HG02798 (cell line): Measurements from ENCODE around the gene SAMD5.
A peak's percentile ranks its signal among the peaks of the same experiment; 100 is the strongest.
"Not testable (repeated sequence)": the region's sequence is repeated elsewhere in the genome, so short reads cannot be mapped to it uniquely, and the experiment has no call there.

Experiments used
- ATAC-seq: cut with Tn5 transposase; IDR thresholded peaks from one replicate; pipeline ENCODE4 v1.9.1; 2021; ENCODE audit warnings: mild to moderate bottlenecking; ENCODE audit not compliant: unreplicated experiment, poor library complexity

The SAMD5 gene

GRCh38 chr6:147527197-147527596 is 18.7 kb downstream of the SAMD5 start:
- no peak for ATAC-seq

GRCh38 chr6:147528511-147529145 is 20.1 kb downstream of the SAMD5 start:
- ATAC-seq = no peak

GRCh38 chr6:147530132-147531060 is 21.9 kb downstream of the SAMD5 start:
- peak; percentile 37 for ATAC-seq

- no peak for ATAC-seq
Measured at GRCh38 chr6:147531321-147531720, 22.8 kb downstream of the SAMD5 start.

- ATAC-seq = no peak
Measured at GRCh38 chr6:147534116-147534860, 25.8 kb downstream of the SAMD5 start.

DNA sequence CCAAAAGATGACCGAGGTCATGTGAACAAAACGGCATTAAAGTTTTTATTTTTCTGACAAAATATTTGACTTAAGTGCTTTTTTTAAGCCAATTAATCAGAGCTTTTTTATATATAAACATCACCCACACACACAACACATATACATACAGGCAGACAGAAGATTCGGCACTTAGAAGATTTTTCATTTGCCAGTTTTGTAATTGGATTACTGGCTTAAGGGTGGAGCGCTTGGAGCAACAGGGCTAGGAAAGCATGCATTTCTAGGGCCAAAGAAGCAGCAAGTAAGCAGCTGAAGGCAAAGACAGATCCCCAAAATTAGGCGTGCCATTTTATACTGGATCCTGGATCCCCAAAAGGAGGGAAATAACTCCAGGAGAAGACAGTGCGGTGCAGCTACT is 30.3 kb downstream of the SAMD5 start:
- no peak for ATAC-seq

- no peak for ATAC-seq
Measured at GRCh38 chr6:147540075-147540474, 31.6 kb downstream of the SAMD5 start.

- not testable (repeated sequence) for ATAC-seq
Measured at GRCh38 chr6:147542436-147542835, 33.9 kb downstream of the SAMD5 start.

GRCh38 chr6:147544420-147544819 is 35.9 kb downstream of the SAMD5 start:
- ATAC-seq = no peak

DNA sequence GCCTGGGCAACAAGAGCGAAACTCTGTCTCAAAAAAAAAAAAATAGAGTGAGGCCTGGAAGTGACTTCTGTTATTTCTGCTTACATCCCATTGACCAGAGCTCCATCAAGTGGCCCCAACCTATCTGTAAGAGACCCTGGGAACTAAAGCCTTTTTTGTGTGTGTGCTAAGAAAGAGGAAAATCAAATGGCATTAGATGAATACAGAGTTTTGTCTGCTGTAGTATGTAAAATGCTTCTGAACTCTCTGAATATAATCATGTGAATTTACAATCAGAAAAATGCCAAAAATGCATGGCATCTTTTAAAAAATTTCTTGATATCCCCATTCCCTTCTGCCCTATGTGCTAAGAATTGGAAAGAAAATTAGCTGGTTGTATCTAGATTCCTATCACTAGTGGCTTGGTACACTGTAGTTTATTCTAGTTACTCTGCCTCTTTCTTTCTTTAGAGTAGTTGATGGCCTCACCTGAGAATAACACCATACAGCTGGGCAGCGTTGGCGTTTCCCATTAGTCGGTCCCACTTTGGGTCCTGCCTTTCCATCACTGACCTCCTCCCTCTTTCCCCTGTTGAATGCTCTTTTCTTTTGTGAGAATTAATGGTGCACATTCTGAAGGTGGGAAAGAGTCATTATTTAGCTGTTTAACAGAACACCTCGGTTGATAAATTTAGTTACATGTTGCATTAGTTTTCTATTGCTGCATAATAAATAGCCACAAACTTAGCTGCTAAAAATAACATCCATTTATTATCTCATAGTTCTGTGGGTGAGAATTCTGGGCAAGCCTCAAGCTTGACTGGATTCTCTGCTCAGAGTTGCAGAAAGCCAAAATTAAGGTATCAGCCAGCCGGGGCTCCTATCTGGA is 38.2 kb downstream of the SAMD5 start:
- ATAC-seq = no peak

- no peak for ATAC-seq
Measured at GRCh38 chr6:147547369-147547902, 38.9 kb downstream of the SAMD5 start.

GRCh38 chr6:147548921-147549475 is 40.5 kb downstream of the SAMD5 start:
- no peak for ATAC-seq

- no peak for ATAC-seq
Measured at GRCh38 chr6:147549531-147549930, 41.0 kb downstream of the SAMD5 start.

DNA sequence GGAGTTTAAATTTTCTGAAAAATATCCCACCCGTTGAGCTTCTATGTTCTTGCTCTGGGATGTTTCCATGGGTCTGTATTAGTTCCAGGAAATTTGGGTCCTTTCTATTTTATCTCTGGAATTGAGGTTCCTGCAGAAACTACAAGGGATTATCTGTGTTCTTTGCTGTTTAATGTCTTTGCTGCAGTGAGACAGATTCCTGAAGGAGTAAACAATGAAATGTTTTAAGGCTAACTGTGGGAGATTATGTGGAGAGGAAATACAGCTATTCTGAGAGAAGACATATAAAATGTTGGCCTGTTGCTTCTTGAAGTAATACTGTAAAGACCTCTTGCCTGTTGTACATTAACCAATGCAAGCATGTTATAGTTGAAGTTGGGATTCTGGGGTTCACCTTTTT is 43.5 kb downstream of the SAMD5 start:
- no peak for ATAC-seq

- no peak for ATAC-seq
Measured at GRCh38 chr6:147553099-147553498, 44.6 kb downstream of the SAMD5 start.

- ATAC-seq = no peak
Measured at GRCh38 chr6:147554281-147554680, 45.8 kb downstream of the SAMD5 start.

- ATAC-seq = no peak
Measured at GRCh38 chr6:147559006-147559405, 50.5 kb downstream of the SAMD5 start.

GRCh38 chr6:147560670-147561069 is 52.2 kb downstream of the SAMD5 start:
- ATAC-seq = no peak

GRCh38 chr6:147561726-147562125 is 53.2 kb downstream of the SAMD5 start:
- no peak for ATAC-seq
